Measurements from ENCODE around the gene SULT1A2.

- TF ChIP-seq, protein P1, sequence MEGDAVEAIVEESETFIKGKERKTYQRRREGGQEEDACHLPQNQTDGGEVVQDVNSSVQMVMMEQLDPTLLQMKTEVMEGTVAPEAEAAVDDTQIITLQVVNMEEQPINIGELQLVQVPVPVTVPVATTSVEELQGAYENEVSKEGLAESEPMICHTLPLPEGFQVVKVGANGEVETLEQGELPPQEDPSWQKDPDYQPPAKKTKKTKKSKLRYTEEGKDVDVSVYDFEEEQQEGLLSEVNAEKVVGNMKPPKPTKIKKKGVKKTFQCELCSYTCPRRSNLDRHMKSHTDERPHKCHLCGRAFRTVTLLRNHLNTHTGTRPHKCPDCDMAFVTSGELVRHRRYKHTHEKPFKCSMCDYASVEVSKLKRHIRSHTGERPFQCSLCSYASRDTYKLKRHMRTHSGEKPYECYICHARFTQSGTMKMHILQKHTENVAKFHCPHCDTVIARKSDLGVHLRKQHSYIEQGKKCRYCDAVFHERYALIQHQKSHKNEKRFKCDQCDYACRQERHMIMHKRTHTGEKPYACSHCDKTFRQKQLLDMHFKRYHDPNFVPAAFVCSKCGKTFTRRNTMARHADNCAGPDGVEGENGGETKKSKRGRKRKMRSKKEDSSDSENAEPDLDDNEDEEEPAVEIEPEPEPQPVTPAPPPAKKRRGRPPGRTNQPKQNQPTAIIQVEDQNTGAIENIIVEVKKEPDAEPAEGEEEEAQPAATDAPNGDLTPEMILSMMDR (conservative IDR thresholded peaks at IDR 0.05; ENCODE audit: low read length): no peak
- no peak for TF ChIP-seq EZH2phosphoT487 (IDR thresholded peaks at IDR 0.05; ENCODE audit: borderline replicate concordance)
Observed at GRCh38 chr16:28569021-28569420, 27.8 kb downstream of the SULT1A2 start.

Measured in Loucy (cell line).